Thyroid gland (tissue), 4 donors: ENCODE results near the gene RNU6-7. TPM values are rescaled to one million over a fixed set of nuclear protein-coding genes. Genes with fewer than 3 reads are reported as not detected.

Source experiments
- DNase-seq, 2 donors: peaks; one replicate each; pipeline ENCODE4 v3.0.0-alpha.2; 2019
- H3K27ac ChIP-seq, 3 donors: fragments of 200-600 bp; sonication (generic); 1 replicate in 2 of 3; 2 replicates in 1 of 3; pipeline ENCODE4 v1.5.1; 2016 to 2019; ENCODE audit warnings: mild to moderate bottlenecking in 1 of 3, moderate library complexity in 1 of 3
- H3K27me3 ChIP-seq: fragments of 200-600 bp; sonication (generic); one replicate; pipeline ENCODE4 v1.5.1; 2019
- H3K36me3 ChIP-seq, 2 donors: fragments of 200-600 bp; sonication (generic); one replicate each; pipeline ENCODE4 v1.5.1; 2016 to 2019
- H3K4me1 ChIP-seq, 2 donors: fragments of 200-600 bp; sonication (generic); one replicate each; pipeline ENCODE4 v1.5.1; 2017 to 2019
- H3K4me3 ChIP-seq, 3 donors: fragments of 200-600 bp; sonication (generic); replicated peaks in 1 of 3; 1 replicate in 2 of 3; 2 replicates in 1 of 3; pipeline ENCODE4 v1.5.1; 2016; ENCODE audit warnings: mild to moderate bottlenecking in 1 of 3
- H3K9me3 ChIP-seq: fragments of 200-600 bp; sonication (generic); one replicate; pipeline ENCODE4 v1.5.1; 2017
- POLR2A ChIP-seq, 2 donors: fragments of 450-650 bp; IDR thresholded peaks; one replicate each; pipeline ENCODE4 v1.6.1; 2017; ENCODE audit warnings: antibody characterized with exemption in 2 of 2, mild to moderate bottlenecking in 2 of 2, moderate library complexity in 1 of 2
- WGBS, 2 donors: methylation state at CpG; one replicate each; pipeline ENCODE4 v1.1.5; 2017; 5-methylcytosine and 5-hydroxymethylcytosine counted together
- intact Hi-C: fragments of 100-400 bp; cut with DNase I; formaldehyde crosslinking; loops from one replicate; pipeline ENCODE4 v1.15.1; 2023
- total RNA-seq, 4 donors: library from RNA; depleted of rRNA; stranded (reverse); fragments of >200 nt; gene quantifications; one replicate each; pipeline ENCODE4 v1.2.3, GENCODE V29; 2016
- TF ChIP-seq, protein P1 (sequence below), 6 experiments: fragments of 200-600 bp in 3 of 6; fragments of 450-650 bp in 3 of 6; sonication (generic) in 3 of 6; IDR thresholded peaks; one replicate each; pipeline ENCODE4 v1.5.1; 2016 to 2019; ENCODE audit warnings: antibody characterized with exemption in 6 of 6, mild to moderate bottlenecking in 2 of 6, inconsistent platforms in 1 of 6, moderate library complexity in 1 of 6

The RNU6-7 gene
- total RNA-seq, 4 donors from 2014 or later, result not detected

DNA sequence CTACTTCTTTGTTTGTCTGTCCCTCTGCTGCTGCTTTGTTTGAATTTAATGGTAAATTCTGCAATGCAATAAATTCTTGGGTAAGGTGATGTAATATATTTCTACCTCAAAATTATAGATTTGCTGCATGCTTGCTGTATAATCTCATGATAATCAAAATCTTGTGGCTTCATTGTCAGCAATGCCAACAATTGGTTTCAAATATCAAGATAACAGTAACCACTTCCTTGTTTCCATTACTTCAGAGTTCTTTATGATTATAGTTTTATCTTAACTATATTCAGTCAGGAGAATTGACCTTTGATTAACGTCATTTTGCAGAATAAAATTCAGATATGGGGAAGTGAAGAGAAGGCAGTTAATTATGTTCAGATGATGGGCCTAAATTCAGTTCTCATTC is 31.4 kb downstream of the RNU6-7 start:
- no peak for TF ChIP-seq POLR2A (IDR thresholded peaks at IDR 0.05)
- TF ChIP-seq, protein P1, sequence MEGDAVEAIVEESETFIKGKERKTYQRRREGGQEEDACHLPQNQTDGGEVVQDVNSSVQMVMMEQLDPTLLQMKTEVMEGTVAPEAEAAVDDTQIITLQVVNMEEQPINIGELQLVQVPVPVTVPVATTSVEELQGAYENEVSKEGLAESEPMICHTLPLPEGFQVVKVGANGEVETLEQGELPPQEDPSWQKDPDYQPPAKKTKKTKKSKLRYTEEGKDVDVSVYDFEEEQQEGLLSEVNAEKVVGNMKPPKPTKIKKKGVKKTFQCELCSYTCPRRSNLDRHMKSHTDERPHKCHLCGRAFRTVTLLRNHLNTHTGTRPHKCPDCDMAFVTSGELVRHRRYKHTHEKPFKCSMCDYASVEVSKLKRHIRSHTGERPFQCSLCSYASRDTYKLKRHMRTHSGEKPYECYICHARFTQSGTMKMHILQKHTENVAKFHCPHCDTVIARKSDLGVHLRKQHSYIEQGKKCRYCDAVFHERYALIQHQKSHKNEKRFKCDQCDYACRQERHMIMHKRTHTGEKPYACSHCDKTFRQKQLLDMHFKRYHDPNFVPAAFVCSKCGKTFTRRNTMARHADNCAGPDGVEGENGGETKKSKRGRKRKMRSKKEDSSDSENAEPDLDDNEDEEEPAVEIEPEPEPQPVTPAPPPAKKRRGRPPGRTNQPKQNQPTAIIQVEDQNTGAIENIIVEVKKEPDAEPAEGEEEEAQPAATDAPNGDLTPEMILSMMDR (IDR thresholded peaks at IDR 0.05), result no peak
- no peak overlapping the region for H3K4me3 ChIP-seq
- H3K4me1 ChIP-seq, result peaks cover 5 to 19% of the 10 kb centered on the region in 2 donors
- no peaks in the 10 kb centered on the region for H3K9me3 ChIP-seq
- H3K36me3 ChIP-seq, result no peaks in the 10 kb centered on the region
- H3K27me3 ChIP-seq, result no peaks in the 10 kb centered on the region
- no peak overlapping the region for H3K27ac ChIP-seq
- WGBS, 2 donors, result 77 to 79% methylated on average over 1 of the region's 1 CpG
- DNase-seq, result no peak
- intact Hi-C loops, result no loop called here

DNA sequence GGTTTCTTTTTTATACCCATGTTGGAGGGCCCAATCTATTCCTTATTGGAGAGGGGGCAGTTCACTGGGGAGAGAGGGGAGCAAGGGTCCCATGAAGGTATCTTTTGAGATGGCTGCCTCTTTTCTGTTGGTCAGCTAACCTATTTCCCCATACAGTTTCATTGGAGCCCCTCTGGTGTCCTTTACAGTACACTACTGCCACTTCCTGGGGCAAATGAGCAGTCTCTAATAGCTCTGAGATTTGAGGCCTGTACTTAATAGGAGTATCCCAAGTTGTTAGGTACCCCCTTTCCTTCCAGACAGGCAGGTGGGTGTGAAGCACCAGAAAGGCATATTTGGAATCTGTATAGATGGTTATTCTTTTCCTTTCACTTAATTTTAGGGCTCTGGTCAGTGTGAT is 42.6 kb downstream of the RNU6-7 start:
- Histone ChIP-seq H3K9me3 (no peaks in the 10 kb centered on the region), H3K36me3 (no peaks in the 10 kb centered on the region), H3K27me3 (no peaks in the 10 kb centered on the region), H3K27ac (no peak overlapping the region), H3K4me1 (no peaks in the 10 kb centered on the region), H3K4me3 (no peak overlapping the region)
- TF ChIP-seq, protein P1 (IDR thresholded peaks at IDR 0.05), result no peak
- no peak for TF ChIP-seq POLR2A (IDR thresholded peaks at IDR 0.05)
- DNase-seq, result no peak
- intact Hi-C loops, result no loop called here

DNA sequence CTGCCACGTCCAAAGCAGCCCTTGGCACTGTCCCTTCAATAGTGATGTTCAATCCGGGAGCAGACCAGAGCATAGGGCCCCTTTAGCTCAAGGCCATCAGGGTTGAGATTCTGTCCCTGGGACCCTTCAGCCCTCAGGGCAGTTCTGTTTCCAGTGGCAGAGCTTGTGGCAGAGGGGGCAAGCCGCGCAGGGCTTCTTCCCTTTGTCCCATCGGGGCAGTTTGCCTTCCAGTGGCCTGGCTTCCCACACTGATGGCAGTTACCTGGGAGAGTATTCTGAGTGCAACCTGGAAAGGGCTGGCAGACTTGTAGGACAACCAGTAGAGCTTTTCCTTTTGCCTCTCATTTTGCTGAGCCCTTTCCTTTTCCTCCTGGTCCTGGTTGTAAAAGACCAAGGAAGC is 44.9 kb downstream of the RNU6-7 start:
- no peak for TF ChIP-seq POLR2A (IDR thresholded peaks at IDR 0.05)
- TF ChIP-seq, protein P1 (IDR thresholded peaks at IDR 0.05), result no peak
- WGBS, 2 donors, result 82 to 92% methylated on average over 5 of the region's 5 CpGs
- intact Hi-C loops, result no loop called here

DNA sequence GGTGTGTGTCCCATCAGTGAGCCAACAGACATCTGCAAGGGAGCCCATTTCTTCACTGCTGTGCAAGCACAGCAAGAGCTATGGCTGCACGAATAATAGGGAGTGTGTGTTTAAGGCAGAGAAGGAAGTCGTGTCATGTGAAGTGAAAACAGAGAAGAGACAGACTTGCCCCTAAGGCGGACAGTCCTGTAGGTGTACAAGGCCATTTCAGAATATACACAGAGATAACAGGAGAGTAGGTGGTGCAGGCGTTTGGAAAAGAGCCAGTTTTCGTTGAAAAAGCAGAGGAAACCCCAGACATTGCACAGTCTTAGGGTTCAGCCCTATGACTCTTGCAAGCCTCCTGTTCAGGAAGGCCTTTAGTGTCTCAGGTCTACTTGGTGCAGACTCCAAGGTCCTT is 47.5 kb downstream of the RNU6-7 start:
- H3K4me3 ChIP-seq, result no peak overlapping the region
- H3K27me3 ChIP-seq, result no peaks in the 10 kb centered on the region
- no peaks in the 10 kb centered on the region for H3K36me3 ChIP-seq
- no peak for DNase-seq
- TF ChIP-seq, protein P1 (IDR thresholded peaks at IDR 0.05), result no peak
- no peak for TF ChIP-seq POLR2A (IDR thresholded peaks at IDR 0.05)
- peaks cover 13 to 16% of the 10 kb centered on the region in 2 donors for H3K4me1 ChIP-seq
- WGBS, 2 donors, result 81 to 95% methylated on average over 5 of the region's 5 CpGs
- intact Hi-C loops, result no loop called here
- H3K27ac ChIP-seq, result no peak overlapping the region
- H3K9me3 ChIP-seq, result no peaks in the 10 kb centered on the region

More for the DNA sequence above, 44.9 kb downstream of the RNU6-7 start:
- no peak overlapping the region for H3K4me3 ChIP-seq
- no peak for DNase-seq
- H3K9me3 ChIP-seq, result no peaks in the 10 kb centered on the region
- no peaks in the 10 kb centered on the region for H3K36me3 ChIP-seq
- no peak overlapping the region for H3K27ac ChIP-seq
- H3K4me1 ChIP-seq, result peaks cover 11% of the 10 kb centered on the region in 2 donors
- no peaks in the 10 kb centered on the region for H3K27me3 ChIP-seq

DNA sequence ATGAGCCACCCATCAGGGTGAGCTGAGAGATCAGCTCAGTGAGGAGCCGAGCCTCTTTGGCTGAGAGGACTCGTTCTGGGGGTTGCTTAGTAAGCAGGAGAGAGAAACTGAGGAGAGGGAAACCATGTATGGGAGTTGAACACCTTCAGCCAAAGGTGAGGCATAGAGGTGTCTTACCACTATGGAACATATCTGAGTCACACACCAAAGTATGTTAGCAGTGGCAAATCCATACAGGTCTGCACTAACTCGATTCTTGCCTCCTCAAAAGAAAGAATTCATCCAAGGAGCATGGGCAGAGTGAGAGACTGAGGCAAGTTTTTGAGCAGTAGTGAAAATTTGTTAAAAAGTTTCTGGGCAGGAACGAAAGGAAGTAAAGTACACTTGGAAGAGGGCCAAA is 47.9 kb downstream of the RNU6-7 start:
- Histone ChIP-seq H3K4me3 (no peak overlapping the region), H3K36me3 (no peaks in the 10 kb centered on the region), H3K9me3 (no peaks in the 10 kb centered on the region), H3K27ac (no peak overlapping the region), H3K27me3 (no peaks in the 10 kb centered on the region), H3K4me1 (peaks cover 13 to 20% of the 10 kb centered on the region in 2 donors)
- TF ChIP-seq, protein P1 (IDR thresholded peaks at IDR 0.05), result no peak
- TF ChIP-seq POLR2A (IDR thresholded peaks at IDR 0.05), result no peak
- no peak for DNase-seq
- intact Hi-C loops, result loop anchor here (10.0 kb wide), 3 partner anchors 45 to 315 kb away; partner anchors contain the start of genes RNU6-7 and RNU6-8
- 87 to 92% methylated on average over 4 of the region's 4 CpGs for WGBS, 2 donors
